CD4-positive, alpha-beta memory T cell (primary cell): ENCODE results near the gene GAB2. TPM values are rescaled to one million over a fixed set of nuclear protein-coding genes. Genes with fewer than 3 reads are reported as not detected.

Experiments
- CTCF ChIA-PET: fragments of 350-600 bp; sonication (Branson Sonifier 250); formaldehyde crosslinking; loops from one replicate; lab custom pipeline; 2021; ENCODE audit warnings: inconsistent platforms; ENCODE audit not compliant: partially characterized antibody; lab: Charles Lee
- POLR2A ChIA-PET: fragments of 350-600 bp; sonication (Branson Sonifier 250); formaldehyde crosslinking; loops from one replicate; lab custom pipeline; 2021; ENCODE audit not compliant: partially characterized antibody; lab: Charles Lee
- DNase-seq, 5 donors: peaks; one replicate each; pipeline versions ENCODE4 v3.0.0 to v3.0.0-alpha.2; 2020 to 2022; ENCODE audit warnings: mixed read lengths in 1 of 5
- H3K27ac ChIP-seq: one replicate; pipeline ENCODE4 v1.7.0; 2013; ENCODE audit warnings: low read depth, low read length
- H3K27me3 ChIP-seq: 2 replicates; pipeline ENCODE4 v1.7.0; 2013; ENCODE audit warnings: mild to moderate bottlenecking, low read length, moderate library complexity; ENCODE audit not compliant: insufficient read depth
- H3K36me3 ChIP-seq: 2 replicates; pipeline ENCODE4 v1.7.0; 2013; ENCODE audit warnings: mild to moderate bottlenecking, low read length, moderate library complexity; ENCODE audit not compliant: insufficient read depth
- H3K4me1 ChIP-seq: 2 replicates; pipeline ENCODE4 v1.7.0; 2013; ENCODE audit warnings: mild to moderate bottlenecking, low read length, moderate library complexity; ENCODE audit not compliant: insufficient read depth
- H3K4me3 ChIP-seq, 2 donors: one replicate each; pipeline ENCODE4 v1.7.0; 2013; ENCODE audit warnings: low read length in 2 of 2, mild to moderate bottlenecking in 1 of 2
- H3K9me3 ChIP-seq, 2 donors: one replicate each; pipeline ENCODE4 v1.7.0; 2013; ENCODE audit warnings: low read length in 2 of 2, control low read depth in 1 of 2; ENCODE audit not compliant: control insufficient read depth in 1 of 2
- H3K27ac Mint-ChIP-seq, 7 donors: one replicate each; pipeline ENCODE4 v1.8.0; 2020 to 2021; ENCODE audit warnings: mixed read lengths in 7 of 7, mild to moderate bottlenecking in 6 of 7, inconsistent platforms in 3 of 7, moderate library complexity in 3 of 7
- H3K27me3 Mint-ChIP-seq, 2 donors: one replicate each; pipeline ENCODE4 v1.8.0; 2020 to 2021; ENCODE audit warnings: mixed read lengths in 2 of 2
- H3K36me3 Mint-ChIP-seq, 2 donors: one replicate each; pipeline ENCODE4 v1.8.0; 2020 to 2021; ENCODE audit warnings: mixed read lengths in 2 of 2, inconsistent platforms in 1 of 2, mild to moderate bottlenecking in 1 of 2
- H3K4me1 Mint-ChIP-seq, 4 donors: one replicate each; pipeline ENCODE4 v1.8.0; 2020 to 2021; ENCODE audit warnings: mixed read lengths in 4 of 4, mild to moderate bottlenecking in 1 of 4
- H3K4me3 Mint-ChIP-seq, 8 donors: one replicate each; pipeline ENCODE4 v1.8.0; 2020 to 2021; ENCODE audit warnings: mixed read lengths in 8 of 8, mild to moderate bottlenecking in 7 of 8, moderate library complexity in 6 of 8, inconsistent platforms in 3 of 8
- H3K9me3 Mint-ChIP-seq, 8 donors: one replicate each; pipeline ENCODE4 v1.8.0; 2020 to 2021; ENCODE audit warnings: mixed read lengths in 8 of 8, mild to moderate bottlenecking in 5 of 8, inconsistent platforms in 3 of 8, moderate library complexity in 1 of 8
- intact Hi-C: fragments of 100-400 bp; cut with micrococcal nuclease; formaldehyde crosslinking; loops from one replicate; pipeline ENCODE4 v1.15.1; 2023
- polyA plus RNA-seq, 2 donors: library from polyadenylated mRNA; unstranded; fragments of 300-500 nt; fragmentation: Illumina TruSeq; gene quantifications; one replicate each; pipeline ENCODE4 v1.2.3, GENCODE V29; 2021
- total RNA-seq, 2 experiments: library from RNA; stranded (reverse); gene quantifications; one replicate each; pipeline ENCODE4 v1.2.3, GENCODE V29; 2021

Gene GAB2
- total and polyA plus RNA-seq, 4 experiments from 2014 or later = 0.05 to 6.7 (median 3.1) TPM

- Mint-ChIP-seq H3K36me3 (peaks cover 53 to 61% of the 10 kb centered on the region in 2 donors), H3K4me1 (peaks cover 0 to 11% (median 4%) of the 10 kb centered on the region in 4 donors), H3K9me3 (no peaks in the 10 kb centered on the region), H3K27me3 (no peaks in the 10 kb centered on the region), H3K27ac (peak overlapping the region in 1 of 7 donors; percentile 22), H3K4me3 (no peak overlapping the region)
- H3K27ac ChIP-seq = no peak overlapping the region
- H3K36me3 ChIP-seq = peaks cover 3% of the 10 kb centered on the region
- no peak for DNase-seq
- ChIA-PET POLR2A (no interaction called here), CTCF (no interaction called here)
- no peaks in the 10 kb centered on the region for H3K4me1 ChIP-seq
- no peaks in the 10 kb centered on the region for H3K9me3 ChIP-seq
- H3K4me3 ChIP-seq = no peak overlapping the region
- intact Hi-C loops = no loop called here
- H3K27me3 ChIP-seq = no peaks in the 10 kb centered on the region
These were observed 204.8 kb downstream of the GAB2 start for GRCh38 chr11:78212586-78213371.

- CTCF ChIA-PET = no interaction called here
These were observed 206.1 kb downstream of the GAB2 start for GRCh38 chr11:78211565-78211964.

GRCh38 chr11:78210000-78210608, 207.5 kb downstream of the GAB2 start:
- Histone ChIP-seq H3K27ac (no peak overlapping the region), H3K27me3 (no peaks in the 10 kb centered on the region), H3K9me3 (no peaks in the 10 kb centered on the region), H3K36me3 (peaks cover 3% of the 10 kb centered on the region), H3K4me1 (no peaks in the 10 kb centered on the region), H3K4me3 (no peak overlapping the region)
- intact Hi-C loops = no loop called here
- Mint-ChIP-seq H3K27ac (no peak overlapping the region), H3K4me1 (peaks cover under 1 to 10% (median 7%) of the 10 kb centered on the region in 4 donors), H3K27me3 (no peaks in the 10 kb centered on the region), H3K4me3 (no peak overlapping the region), H3K36me3 (peaks cover 45 to 48% of the 10 kb centered on the region in 2 donors), H3K9me3 (no peaks in the 10 kb centered on the region)
- POLR2A ChIA-PET = no interaction called here
- CTCF ChIA-PET = no interaction called here
- no peak for DNase-seq

More at GRCh38 chr11:78211565-78211964, 206.1 kb downstream of the GAB2 start:
- Mint-ChIP-seq H3K4me3 (no peak overlapping the region), H3K27ac (peak overlapping the region in 2 of 7 donors; percentile 41 to 70), H3K36me3 (peaks cover 45 to 56% of the 10 kb centered on the region in 2 donors), H3K4me1 (peaks cover 0 to 10% (median 4%) of the 10 kb centered on the region in 4 donors), H3K27me3 (no peaks in the 10 kb centered on the region), H3K9me3 (no peaks in the 10 kb centered on the region)
- peaks cover 3% of the 10 kb centered on the region for H3K36me3 ChIP-seq
- POLR2A ChIA-PET = no interaction called here
- H3K4me1 ChIP-seq = no peaks in the 10 kb centered on the region
- no peaks in the 10 kb centered on the region for H3K27me3 ChIP-seq
- H3K27ac ChIP-seq = no peak overlapping the region
- intact Hi-C loops = no loop called here
- no peaks in the 10 kb centered on the region for H3K9me3 ChIP-seq
- DNase-seq = no peak
- H3K4me3 ChIP-seq = no peak overlapping the region

- Histone ChIP-seq H3K9me3 (no peaks in the 10 kb centered on the region), H3K27me3 (no peaks in the 10 kb centered on the region), H3K4me3 (no peak overlapping the region), H3K4me1 (peaks cover 3% of the 10 kb centered on the region), H3K27ac (no peak overlapping the region), H3K36me3 (peaks cover 3% of the 10 kb centered on the region)
- Mint-ChIP-seq H3K36me3 (peaks cover 43 to 45% of the 10 kb centered on the region in 2 donors), H3K4me3 (no peak overlapping the region), H3K9me3 (no peaks in the 10 kb centered on the region), H3K4me1 (peaks cover 7 to 15% (median 12%) of the 10 kb centered on the region in 4 donors), H3K27me3 (no peaks in the 10 kb centered on the region), H3K27ac (no peak overlapping the region)
- ChIA-PET POLR2A (no interaction called here), CTCF (no interaction called here)
- no peak for DNase-seq
- intact Hi-C loops = no loop called here
These were observed 208.1 kb downstream of the GAB2 start for GRCh38 chr11:78209478-78209877.

- Mint-ChIP-seq H3K27ac (peak overlapping the region in 4 of 7 donors; percentile 24 to 64 (median 44)), H3K9me3 (no peaks in the 10 kb centered on the region), H3K4me1 (peaks cover 8 to 20% (median 14%) of the 10 kb centered on the region in 4 donors), H3K4me3 (no peak overlapping the region), H3K36me3 (peaks cover 42 to 45% of the 10 kb centered on the region in 2 donors), H3K27me3 (no peaks in the 10 kb centered on the region)
- H3K27ac ChIP-seq = no peak overlapping the region
- H3K27me3 ChIP-seq = no peaks in the 10 kb centered on the region
- intact Hi-C loops = no loop called here
- ChIA-PET CTCF (no interaction called here), POLR2A (no interaction called here)
- H3K4me1 ChIP-seq = peaks cover 8% of the 10 kb centered on the region
- H3K4me3 ChIP-seq = no peak overlapping the region
- no peaks in the 10 kb centered on the region for H3K9me3 ChIP-seq
- DNase-seq = no peak
- peaks cover 3% of the 10 kb centered on the region for H3K36me3 ChIP-seq
These were observed 209.1 kb downstream of the GAB2 start for GRCh38 chr11:78208257-78209165.

- H3K9me3 Mint-ChIP-seq = no peaks in the 10 kb centered on the region
- ChIA-PET CTCF (no interaction called here), POLR2A (no interaction called here)
- H3K4me3 Mint-ChIP-seq = no peak overlapping the region
- no peak overlapping the region for H3K27ac ChIP-seq
- DNase-seq = no peak
- intact Hi-C loops = no loop called here
- peaks cover 13 to 26% (median 19%) of the 10 kb centered on the region in 4 donors for H3K4me1 Mint-ChIP-seq
- H3K4me3 ChIP-seq = no peak overlapping the region
- H3K4me1 ChIP-seq = peaks cover 16% of the 10 kb centered on the region
- H3K27ac Mint-ChIP-seq = peak overlapping the region in 3 of 7 donors; percentile 6 to 30 (median 24)
- H3K27me3 ChIP-seq = no peaks in the 10 kb centered on the region
- H3K36me3 ChIP-seq = peaks cover 3% of the 10 kb centered on the region
- no peaks in the 10 kb centered on the region for H3K9me3 ChIP-seq
- H3K36me3 Mint-ChIP-seq = peaks cover 42 to 45% of the 10 kb centered on the region in 2 donors
- H3K27me3 Mint-ChIP-seq = no peaks in the 10 kb centered on the region
These were observed 209.9 kb downstream of the GAB2 start for GRCh38 chr11:78207532-78208256.
